NCI-H345 (cell line): Measurements from ENCODE around the gene ARHGEF4.
"Not testable (repeated sequence)": the region's sequence is repeated elsewhere in the genome, so short reads cannot be mapped to it uniquely, and the experiment has no call there.

Source experiments
- DNase-seq: peaks from one replicate; lab custom pipeline; 2025; lab: John Stamatoyannopoulos, UW

ARHGEF4 gene

DNA sequence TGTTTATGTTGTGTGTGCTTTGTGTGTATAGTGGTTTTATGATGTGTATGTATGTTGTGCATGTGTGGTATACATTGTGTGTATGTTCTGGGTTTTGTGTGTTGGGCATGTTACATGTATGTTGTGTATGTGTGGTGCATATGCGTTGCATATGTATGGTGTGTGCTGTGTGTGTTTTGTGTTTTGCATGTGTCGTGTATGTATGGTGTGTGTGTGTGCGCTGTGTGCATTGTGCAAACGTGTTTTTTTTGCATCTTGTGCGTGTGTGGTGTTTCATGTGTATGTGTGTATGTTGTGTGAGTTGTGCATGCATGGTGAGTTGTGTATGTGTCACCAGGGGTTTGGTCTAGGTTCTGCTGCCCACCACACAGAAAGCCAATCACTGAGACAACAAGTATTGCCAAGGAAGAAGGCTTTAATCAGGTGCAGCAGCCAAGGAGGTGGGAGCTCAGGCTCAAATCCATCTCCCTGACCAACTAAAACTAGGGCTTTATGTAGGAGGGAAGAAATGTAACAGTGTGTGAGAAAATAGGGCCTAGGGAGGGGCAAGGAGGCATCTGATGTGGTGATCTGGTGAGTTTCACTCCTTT is 140.8 kb downstream of the ARHGEF4 start:
- no peak for DNase-seq

GRCh38 chr2:130981667-130982066 is 145.0 kb downstream of the ARHGEF4 start:
- DNase-seq = no peak

DNA sequence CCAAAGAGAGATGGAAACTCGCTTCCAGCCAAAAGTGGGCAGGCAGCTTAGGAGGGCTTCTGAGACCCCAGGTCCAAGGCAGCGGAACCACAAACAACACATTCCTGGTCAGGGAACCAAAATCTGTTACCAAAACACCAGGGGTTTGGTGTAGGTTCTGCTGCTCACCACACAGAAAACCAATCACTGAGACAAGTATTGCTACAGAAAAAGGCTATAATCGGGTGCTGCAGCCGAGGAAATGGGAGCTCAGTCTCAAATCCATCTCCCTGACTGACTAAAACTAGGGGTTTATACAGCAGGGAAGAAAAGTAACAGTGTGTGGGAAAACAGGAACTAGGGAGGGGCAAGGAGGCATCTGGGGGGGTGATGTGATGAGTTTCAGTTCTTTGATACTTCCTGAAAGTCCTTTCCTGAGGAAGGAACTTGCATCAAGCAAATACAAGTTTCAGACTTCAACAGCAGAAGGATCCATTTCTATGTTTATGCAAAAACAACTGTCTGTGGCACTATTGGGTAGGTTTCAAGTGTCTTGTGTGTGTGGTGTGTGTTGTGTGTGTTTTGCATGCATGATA is 148.6 kb downstream of the ARHGEF4 start:
- no peak for DNase-seq

GRCh38 chr2:130985831-130986649 is 149.3 kb downstream of the ARHGEF4 start:
- DNase-seq = no peak

DNA sequence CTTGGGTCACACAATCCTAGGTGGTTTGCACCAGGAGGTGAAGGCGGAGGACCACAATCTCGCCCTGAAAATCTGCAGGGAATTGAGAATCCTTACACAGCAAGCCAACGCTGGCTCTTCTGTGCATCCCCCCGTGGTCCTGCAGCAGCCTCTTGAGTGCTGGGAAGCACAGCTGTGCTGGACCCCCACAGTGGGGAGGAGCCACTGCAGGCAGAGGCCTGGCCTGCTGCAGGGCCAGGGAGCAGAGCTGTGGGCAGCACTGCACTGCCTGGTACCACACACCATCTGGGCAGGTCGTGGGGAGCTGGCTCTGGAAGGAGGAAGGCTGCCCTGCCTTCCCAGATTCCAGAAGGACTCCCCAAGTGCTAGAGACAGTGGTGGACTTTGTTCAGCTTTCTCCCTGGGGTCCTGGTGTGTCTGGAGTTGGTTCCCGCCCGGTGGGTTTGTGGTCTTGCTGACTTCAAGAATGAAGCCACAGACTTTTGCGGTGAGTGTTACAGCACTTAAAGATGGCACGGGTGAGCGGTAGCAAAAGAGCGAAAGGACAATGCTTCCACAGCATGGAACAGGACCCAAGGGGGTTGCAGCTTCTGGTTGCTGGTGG is 150.3 kb downstream of the ARHGEF4 start:
- DNase-seq = no peak

- no peak for DNase-seq
These were observed 151.1 kb downstream of the ARHGEF4 start for GRCh38 chr2:130987519-130988425.

- not testable (repeated sequence) for DNase-seq
These were observed 154.7 kb downstream of the ARHGEF4 start for GRCh38 chr2:130991446-130991845.

GRCh38 chr2:130992003-130992402 is 155.3 kb downstream of the ARHGEF4 start:
- DNase-seq = not testable (repeated sequence)

DNA sequence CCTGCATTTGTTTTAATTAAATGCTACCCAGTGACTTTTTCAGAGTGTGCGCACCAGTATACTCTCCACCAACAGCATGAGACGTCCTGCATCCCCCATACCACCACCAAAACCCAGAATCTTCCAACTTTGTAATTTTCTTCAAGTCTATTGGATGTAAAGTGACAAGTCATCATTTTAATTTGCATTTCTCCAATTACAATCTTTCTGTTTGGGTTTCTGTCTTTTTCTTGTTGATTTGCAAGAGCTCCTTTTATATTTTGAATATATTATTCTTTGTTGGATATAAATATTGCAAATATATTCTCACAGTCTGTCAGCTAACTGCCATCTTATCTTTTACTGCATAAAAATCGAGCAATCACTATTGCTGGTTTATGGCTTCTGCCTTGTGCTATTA is 160.0 kb downstream of the ARHGEF4 start:
- no peak for DNase-seq

DNA sequence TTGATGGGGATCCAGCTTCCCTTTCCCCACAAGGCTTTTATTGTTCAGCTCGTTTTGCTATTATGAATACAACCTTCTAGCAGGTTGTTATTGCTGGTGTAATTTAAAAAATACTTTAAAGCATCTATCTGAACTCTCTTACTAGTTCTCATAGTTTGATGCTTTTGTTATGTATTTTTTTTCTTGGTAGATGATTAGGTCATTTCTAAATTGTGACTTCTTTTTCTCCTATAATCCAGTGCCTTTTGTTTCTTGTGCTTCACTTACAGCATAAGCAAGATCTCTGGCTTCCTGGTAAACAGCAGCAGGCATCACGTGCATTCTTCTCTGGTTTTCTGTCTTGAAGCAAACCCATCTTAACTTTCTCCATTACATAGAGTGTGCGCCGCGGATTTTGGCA is 160.5 kb downstream of the ARHGEF4 start:
- no peak for DNase-seq

DNA sequence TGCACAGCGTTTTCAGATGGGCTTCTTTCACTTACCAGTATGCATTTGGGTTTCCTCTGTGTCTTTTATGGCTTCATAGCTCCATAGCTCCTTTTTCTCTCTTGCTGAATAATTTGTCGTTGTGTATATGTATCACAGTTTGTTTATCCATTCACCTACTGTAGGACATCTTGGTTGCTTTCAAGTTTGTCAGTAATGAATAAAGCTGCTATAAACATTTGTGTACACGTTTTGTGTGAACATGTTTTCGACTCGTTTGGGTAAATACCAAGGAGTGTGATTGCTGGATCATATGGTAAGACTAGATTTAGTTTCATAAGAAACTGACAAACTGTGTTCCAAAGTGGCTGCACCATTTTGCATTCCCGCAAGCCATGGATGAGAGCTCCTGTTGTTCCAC is 161.8 kb downstream of the ARHGEF4 start:
- no peak for DNase-seq

DNA sequence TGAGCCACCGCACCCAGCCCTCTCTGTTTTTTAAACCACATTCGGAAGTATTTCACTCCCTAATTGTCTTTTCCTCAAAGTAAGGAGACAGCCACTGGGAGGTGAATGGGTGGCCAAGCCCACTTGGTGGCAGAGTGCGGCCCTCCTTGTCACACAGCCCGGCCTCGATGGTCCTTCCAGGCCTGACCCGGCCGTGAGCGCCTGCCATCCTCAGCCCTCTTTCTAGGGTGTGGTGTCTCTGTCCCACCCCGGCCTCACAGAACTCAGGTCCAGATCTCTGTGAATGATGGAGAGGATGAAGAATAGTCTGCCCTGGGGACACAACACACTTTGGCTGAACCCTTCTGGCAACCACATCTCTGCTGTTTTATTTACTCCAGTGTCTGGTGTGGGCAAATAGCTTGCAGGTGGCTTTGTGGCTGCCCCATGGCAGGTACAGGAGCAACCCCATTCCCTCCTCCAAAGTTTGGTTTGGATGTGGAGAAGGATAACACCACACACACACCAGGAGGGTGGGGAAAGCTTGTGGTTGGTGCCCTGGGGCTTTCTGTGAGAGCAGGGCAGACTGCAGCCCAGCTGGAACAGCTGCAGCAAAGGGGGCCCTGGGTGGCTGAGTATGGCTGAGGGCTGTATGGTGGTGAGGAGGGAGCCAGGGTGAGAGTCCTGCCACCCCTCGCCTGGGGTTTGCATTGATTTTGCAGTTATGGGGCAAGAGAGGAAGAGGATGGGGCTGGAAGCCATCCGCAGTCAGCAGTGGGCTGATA is 167.9 kb downstream of the ARHGEF4 start:
- DNase-seq = no peak

DNA sequence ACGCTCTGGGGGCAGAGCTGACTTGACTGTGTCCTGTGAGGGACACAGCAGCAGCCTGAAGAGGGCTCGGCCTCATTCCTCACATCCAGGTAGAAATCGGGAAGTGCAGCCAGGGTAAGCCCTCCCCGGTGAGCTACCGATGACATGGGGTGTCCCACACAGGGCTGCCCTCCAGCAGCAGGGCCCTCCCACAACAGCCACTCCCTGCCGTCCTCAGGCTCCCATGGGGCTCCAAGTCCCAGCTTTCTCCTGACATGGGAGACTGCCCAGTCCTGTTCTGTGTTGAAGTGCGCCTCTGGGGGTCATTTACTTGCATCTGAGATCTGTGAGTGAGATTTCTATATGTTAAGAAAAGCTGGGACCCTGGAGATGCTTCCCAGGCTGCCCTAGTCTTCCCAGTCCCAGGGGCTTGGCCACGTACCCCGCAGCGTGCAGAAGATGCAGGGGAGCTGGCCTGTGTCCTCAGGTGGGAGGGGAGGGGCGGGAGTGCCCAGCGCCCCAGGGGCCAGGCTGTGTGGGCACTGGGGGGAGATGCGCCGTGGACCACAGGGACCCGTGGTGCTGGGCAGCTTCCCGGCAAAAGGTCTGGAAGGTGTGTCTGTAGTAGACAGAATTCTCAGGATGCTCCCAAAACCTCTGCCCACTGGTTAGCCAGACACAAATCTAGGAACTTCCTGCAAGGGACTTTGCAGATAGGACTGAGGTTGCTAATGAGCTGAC is 168.7 kb downstream of the ARHGEF4 start:
- DNase-seq = no peak

DNA sequence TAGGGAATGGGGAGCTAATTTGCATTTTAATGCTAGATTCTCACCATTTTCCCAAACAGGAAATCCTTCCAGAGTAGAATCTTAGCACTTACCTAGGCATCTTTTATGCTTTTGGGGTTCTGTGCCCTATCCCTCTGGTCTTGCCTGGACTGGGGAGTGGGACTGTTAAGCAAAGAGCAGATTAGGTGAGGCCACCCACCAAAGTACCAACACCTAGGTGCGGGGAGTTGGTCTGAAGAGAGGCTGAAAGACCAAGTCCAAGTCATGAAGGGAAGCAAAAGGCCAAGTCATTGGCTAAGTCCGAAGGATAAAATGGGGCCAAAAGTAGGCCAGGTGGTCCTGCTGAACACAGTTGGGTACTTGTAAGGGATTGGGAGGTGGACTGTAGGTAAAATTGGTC is 169.8 kb downstream of the ARHGEF4 start:
- no peak for DNase-seq

DNA sequence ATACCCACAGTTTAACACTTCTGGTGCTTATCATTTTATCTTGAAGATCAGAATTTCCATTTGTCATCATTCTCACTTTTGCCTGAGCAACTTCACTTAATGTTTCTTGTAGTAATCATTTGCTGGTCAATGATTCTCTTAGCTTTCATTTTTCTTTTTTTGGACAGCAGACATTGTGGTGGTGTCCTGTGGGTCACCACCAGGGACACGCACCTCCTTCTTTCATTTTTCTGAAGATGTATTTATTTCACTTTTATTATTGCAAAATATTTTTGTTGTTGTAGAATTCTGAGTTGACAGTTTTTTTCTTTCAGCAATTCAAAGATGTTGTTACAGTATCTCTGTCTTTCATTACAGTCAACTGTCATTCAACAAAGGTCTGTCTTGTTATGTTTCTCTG is 172.3 kb downstream of the ARHGEF4 start:
- no peak for DNase-seq

DNA sequence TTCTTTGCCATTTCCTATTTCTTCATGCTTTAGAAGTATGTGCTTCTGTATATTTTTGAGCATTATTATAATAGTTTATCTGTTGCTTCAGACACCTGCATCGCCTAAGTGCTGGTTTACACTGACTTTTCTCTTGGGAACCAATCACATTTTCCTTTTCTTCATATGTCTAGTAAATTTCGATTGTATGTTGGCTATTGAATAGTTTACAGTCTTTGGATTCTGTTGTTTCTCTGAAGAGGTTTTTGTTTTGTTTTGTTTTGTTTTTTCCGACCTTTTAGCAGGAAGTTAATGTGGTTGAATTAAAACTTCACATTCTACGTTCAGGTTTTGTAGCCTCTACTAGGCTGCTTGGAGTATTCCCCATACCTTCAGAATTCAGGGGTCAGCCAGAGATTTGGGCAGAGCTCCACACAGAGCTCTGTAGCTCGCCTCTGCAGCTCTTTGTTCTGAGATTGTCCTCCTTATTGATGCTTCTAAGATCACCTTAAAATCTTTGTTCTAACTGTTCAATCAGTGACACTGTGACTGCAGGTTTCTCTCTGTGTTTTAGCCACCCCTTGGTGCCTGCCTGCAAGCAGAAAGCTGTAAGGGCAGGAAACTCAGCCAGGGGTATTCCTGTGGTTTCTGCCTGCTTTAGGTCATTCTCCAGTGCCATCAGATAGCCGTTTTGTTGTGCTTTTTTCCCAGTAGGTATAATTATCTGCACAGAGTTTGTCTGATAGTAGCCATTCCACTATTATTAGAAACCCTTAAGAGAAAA is 173.2 kb downstream of the ARHGEF4 start:
- DNase-seq = no peak

DNA sequence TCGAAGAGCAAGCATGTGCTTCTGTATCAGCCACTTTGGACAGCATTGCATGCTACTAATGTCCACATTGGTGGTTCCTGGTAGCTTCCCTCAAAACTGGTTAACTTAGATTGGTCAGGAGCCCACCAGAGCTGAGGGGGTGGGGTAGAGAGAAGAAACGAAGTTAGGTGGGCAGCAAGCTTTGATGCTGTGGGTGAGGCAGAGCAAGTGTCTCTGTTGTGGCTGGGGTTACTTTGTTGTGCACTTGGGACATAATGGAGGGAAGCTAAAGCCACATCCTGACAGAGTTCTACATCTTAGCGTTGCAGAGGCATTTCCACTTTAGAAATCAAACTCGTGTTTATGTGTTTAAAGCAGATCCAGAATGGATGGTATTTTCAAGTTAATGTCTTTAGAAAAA is 173.9 kb downstream of the ARHGEF4 start:
- DNase-seq = no peak

GRCh38 chr2:131011486-131011885 is 174.8 kb downstream of the ARHGEF4 start:
- no peak for DNase-seq

GRCh38 chr2:131014141-131014540 is 177.4 kb downstream of the ARHGEF4 start:
- no peak for DNase-seq

DNA sequence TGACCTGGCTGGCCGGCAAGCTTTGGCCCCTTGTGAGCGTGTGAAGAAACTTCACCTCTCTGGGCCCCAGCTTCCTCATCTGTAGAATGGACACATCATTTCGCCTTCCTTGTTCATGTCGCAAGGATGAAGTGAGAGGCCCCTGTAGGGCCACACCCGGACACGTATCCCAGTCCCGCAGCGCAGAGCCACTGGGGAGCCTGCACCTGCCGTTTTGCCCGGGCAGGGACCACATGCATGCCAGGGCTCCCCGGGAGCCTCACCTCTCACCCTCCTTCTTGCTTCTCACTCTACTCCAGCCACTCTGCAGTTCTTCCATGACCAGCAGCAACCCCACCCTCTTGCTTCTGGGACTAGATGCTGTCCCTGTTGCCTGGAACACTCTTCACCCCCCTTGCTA is 179.1 kb downstream of the ARHGEF4 start:
- no peak for DNase-seq
